Endothelial cell of umbilical vein (primary cell): ENCODE results near the gene TMPRSS3.

Experiments
- CTCF ChIP-seq, 2 donors: IDR thresholded peaks; 1 replicate in 1 of 2; 2 replicates in 1 of 2; pipeline ENCODE4 v1.5.1; 2011; ENCODE audit warnings: low read length in 2 of 2, mild to moderate bottlenecking in 2 of 2, moderate library complexity in 2 of 2, control low read depth in 1 of 2, inconsistent platforms in 1 of 2, low read depth in 1 of 2; ENCODE audit not compliant: insufficient read depth in 1 of 2; ENCODE audit errors: extremely low read depth in 1 of 2
- EZH2 ChIP-seq: IDR thresholded peaks from 2 replicates; pipeline ENCODE4 v1.6.1; 2012; ENCODE audit warnings: borderline replicate concordance, low read depth, mild to moderate bottlenecking, moderate library complexity, low read length, inconsistent platforms; ENCODE audit not compliant: severe bottlenecking
- FOS ChIP-seq: IDR thresholded peaks from 2 replicates; pipeline ENCODE4 v1.6.1; 2011; ENCODE audit warnings: mild to moderate bottlenecking, low read length, moderate library complexity, borderline replicate concordance; ENCODE audit not compliant: insufficient read depth
- GATA2 ChIP-seq: IDR thresholded peaks from 2 replicates; pipeline ENCODE4 v1.7.0; 2011; ENCODE audit warnings: low read depth, mild to moderate bottlenecking, moderate library complexity, mixed read lengths, low read length; ENCODE audit not compliant: insufficient read length, insufficient read depth
- JUN ChIP-seq: IDR thresholded peaks from 2 replicates; pipeline ENCODE4 v1.6.1; 2011; ENCODE audit warnings: borderline replicate concordance, low read depth; ENCODE audit not compliant: insufficient read length, insufficient read depth
- MAX ChIP-seq: IDR thresholded peaks from 2 replicates; pipeline ENCODE4 v1.6.1; 2011; ENCODE audit not compliant: insufficient read depth, insufficient read length
- MYC ChIP-seq: IDR thresholded peaks from one replicate; pipeline ENCODE4 v1.6.1; 2011; ENCODE audit warnings: mild to moderate bottlenecking, low read depth, low read length
- POLR2A ChIP-seq: IDR thresholded peaks from 2 replicates; pipeline ENCODE4 v1.6.1; 2012; ENCODE audit warnings: low read depth, mild to moderate bottlenecking, control low read depth, low read length
- POLR2AphosphoS5 ChIP-seq: IDR thresholded peaks from 2 replicates; pipeline ENCODE4 v1.6.1; 2012; ENCODE audit warnings: low read depth, mild to moderate bottlenecking, control low read depth, low read length, moderate library complexity; ENCODE audit not compliant: insufficient read depth

GRCh38 chr21:42412636-42412933 lies 16.7 kb upstream of the TMPRSS3 start:
- TF ChIP-seq EZH2 (no peak), POLR2A (no peak), CTCF (IDR thresholded peaks at IDR 0.05; ENCODE audit: extremely low read depth in 1 of 2, insufficient read depth in 1 of 2, low read depth in 1 of 2, low read length in 2 of 2) (no peak), MAX (no peak), POLR2AphosphoS5 (no peak), MYC (no peak), FOS (no peak), JUN (no peak), GATA2 (no peak)
